Endodermal cell (in vitro differentiated cells): ENCODE measurements around the gene RGS6. TPM values are rescaled to one million over a fixed set of nuclear protein-coding genes. Genes with fewer than 3 reads are reported as not detected.

ENCODE experiments used
- DNase-seq: peaks from one replicate; pipeline ENCODE4 v3.0.0-alpha.2; 2017
- H3K27ac ChIP-seq: 2 replicates; pipeline ENCODE4 v1.5.1; 2013; ENCODE audit warnings: mild to moderate bottlenecking, low read depth, low read length, moderate library complexity
- H3K27me3 ChIP-seq: 2 replicates; pipeline ENCODE4 v1.6.1; 2013; ENCODE audit warnings: mild to moderate bottlenecking, low read length, moderate library complexity; ENCODE audit not compliant: insufficient read depth, control insufficient read depth, poor library complexity, severe bottlenecking
- H3K36me3 ChIP-seq: 2 replicates; pipeline ENCODE4 v1.7.0; 2013; ENCODE audit warnings: mild to moderate bottlenecking, low read length, moderate library complexity; ENCODE audit not compliant: control insufficient read depth, insufficient read depth
- H3K4me1 ChIP-seq: one replicate; pipeline ENCODE4 v1.7.0; 2013; ENCODE audit warnings: low read length; ENCODE audit not compliant: control insufficient read depth, insufficient read depth
- H3K4me3 ChIP-seq: 2 replicates; pipeline ENCODE4 v1.5.1; 2013; ENCODE audit warnings: mild to moderate bottlenecking, low read length, moderate library complexity
- H3K9ac ChIP-seq: 2 replicates; pipeline ENCODE4 v1.6.1; 2013; ENCODE audit warnings: mild to moderate bottlenecking, low read length, moderate library complexity; ENCODE audit not compliant: poor library complexity, severe bottlenecking; ENCODE audit errors: extremely low read depth
- H3K9me3 ChIP-seq: 2 replicates; pipeline ENCODE4 v1.6.1; 2013; ENCODE audit warnings: mild to moderate bottlenecking, low read length, moderate library complexity; ENCODE audit not compliant: control insufficient read depth
- H3K27ac Mint-ChIP-seq: 2 replicates; pipeline ENCODE4 v1.8.0; 2020; ENCODE audit warnings: mixed read lengths
- H3K27me3 Mint-ChIP-seq: 2 replicates; pipeline ENCODE4 v1.8.0; 2021; ENCODE audit warnings: mild to moderate bottlenecking, mixed read lengths; ENCODE audit not compliant: insufficient read depth
- H3K36me3 Mint-ChIP-seq: 2 replicates; pipeline ENCODE4 v1.8.0; 2020; ENCODE audit warnings: low read depth, mixed read lengths
- H3K4me1 Mint-ChIP-seq: 2 replicates; pipeline ENCODE4 v1.8.0; 2020; ENCODE audit warnings: mixed read lengths
- H3K4me3 Mint-ChIP-seq: 2 replicates; pipeline ENCODE4 v1.8.0; 2020; ENCODE audit warnings: mild to moderate bottlenecking, moderate library complexity, mixed read lengths
- H3K9me3 Mint-ChIP-seq: 2 replicates; pipeline ENCODE4 v1.8.0; 2020; ENCODE audit warnings: mild to moderate bottlenecking, mixed read lengths
- CTCF ChIP-seq: fragments of 200-600 bp; sonication (generic); conservative IDR thresholded peaks from 2 replicates; pipeline ENCODE4 v1.5.0; 2021; ENCODE audit warnings: antibody characterized with exemption, mild to moderate bottlenecking
- WGBS, 2 experiments: methylation state at CpG; one replicate each; pipeline versions ENCODE4 v1.1.5 to v1.1.7; 2013; ENCODE audit warnings: missing lambda C conversion rate in 2 of 2, mixed read lengths in 1 of 2; ENCODE audit not compliant: insufficient coverage in 1 of 2, insufficient read length in 1 of 2; 5-methylcytosine and 5-hydroxymethylcytosine counted together
- total RNA-seq, 2 donors: library from RNA; stranded (reverse); fragmentation: NEBNext Ultra II Directional in 1 of 2; extraction: Animal tissue kit (Norgen Biotek cat#: 25700) in 1 of 2; gene quantifications; 2 replicates in 1 of 2; 3 replicates in 1 of 2; pipeline ENCODE4 v1.2.1, GENCODE V29; 2021

RGS6 gene
- total RNA-seq, 2 donors from 2014 or later = 10.1 to 16.3 TPM

GRCh38 chr14:71988939-71989338 is 56.7 kb downstream of the RGS6 start:
- Histone ChIP-seq H3K36me3 (no peaks in the 10 kb centered on the region), H3K27me3 (no peaks in the 10 kb centered on the region), H3K9me3 (no peaks in the 10 kb centered on the region), H3K27ac (no peak overlapping the region), H3K4me3 (no peak overlapping the region), H3K4me1 (no peaks in the 10 kb centered on the region), H3K9ac (no peak overlapping the region)
- TF ChIP-seq CTCF = no peak
- 70 to 81% methylated on average over 2 to 3 of the region's 3 CpGs for WGBS, 2 experiments
- DNase-seq = no peak
- Mint-ChIP-seq H3K4me1 (peaks cover 4% of the 10 kb centered on the region), H3K36me3 (peaks cover 5% of the 10 kb centered on the region), H3K9me3 (peaks cover 3% of the 10 kb centered on the region), H3K27ac (no peak overlapping the region), H3K27me3 (no peaks in the 10 kb centered on the region), H3K4me3 (no peak overlapping the region)

- Histone ChIP-seq H3K4me1 (no peaks in the 10 kb centered on the region), H3K4me3 (no peak overlapping the region), H3K27ac (no peak overlapping the region), H3K9me3 (peaks cover 1% of the 10 kb centered on the region), H3K36me3 (no peaks in the 10 kb centered on the region), H3K9ac (no peak overlapping the region), H3K27me3 (no peaks in the 10 kb centered on the region)
- H3K27ac Mint-ChIP-seq = no peak overlapping the region
- H3K4me3 Mint-ChIP-seq = no peak overlapping the region
- WGBS, 2 experiments = 83 to 86% methylated on average over 1 to 5 of the region's 5 CpGs
- peaks cover 3% of the 10 kb centered on the region for H3K36me3 Mint-ChIP-seq
- H3K4me1 Mint-ChIP-seq = peaks cover 4% of the 10 kb centered on the region
- DNase-seq = no peak
- no peak for TF ChIP-seq CTCF
- peaks cover 3% of the 10 kb centered on the region for H3K9me3 Mint-ChIP-seq
- H3K27me3 Mint-ChIP-seq = no peaks in the 10 kb centered on the region
Observed at GRCh38 chr14:71994416-71994815, 62.2 kb downstream of the RGS6 start.

- no peak for TF ChIP-seq CTCF
- Mint-ChIP-seq H3K27ac (no peak overlapping the region), H3K36me3 (peaks cover 5% of the 10 kb centered on the region), H3K4me1 (no peaks in the 10 kb centered on the region), H3K4me3 (no peak overlapping the region), H3K27me3 (no peaks in the 10 kb centered on the region), H3K9me3 (peaks cover 5% of the 10 kb centered on the region)
- Histone ChIP-seq H3K9ac (no peak overlapping the region), H3K4me3 (no peak overlapping the region), H3K4me1 (no peaks in the 10 kb centered on the region), H3K36me3 (no peaks in the 10 kb centered on the region), H3K9me3 (peaks cover 8% of the 10 kb centered on the region), H3K27ac (no peak overlapping the region), H3K27me3 (no peaks in the 10 kb centered on the region)
- 89 to 94% methylated on average over 6 to 9 of the region's 9 CpGs for WGBS, 2 experiments
- no peak for DNase-seq
Observed at GRCh38 chr14:71995741-71996140, 63.5 kb downstream of the RGS6 start.
